H9 (cell line): Measurements from ENCODE around the gene CYSTM1. TPM values are rescaled to one million over a fixed set of nuclear protein-coding genes. Genes with fewer than 3 reads are reported as not detected.

Experiments used
- DNase-seq: peaks from one replicate; pipeline ENCODE4 v3.0.0-alpha.2; 2017
- H2AFZ ChIP-seq: one replicate; pipeline ENCODE4 v1.6.1; 2013; ENCODE audit warnings: mild to moderate bottlenecking, low read length, control low read depth, moderate library complexity
- H2AK5ac ChIP-seq: 2 replicates; pipeline ENCODE4 v1.6.1; 2013; ENCODE audit warnings: low read length, control low read depth, mixed read lengths; ENCODE audit not compliant: insufficient read length
- H2BK120ac ChIP-seq: one replicate; pipeline ENCODE4 v1.6.1; 2013; ENCODE audit warnings: low read depth, mild to moderate bottlenecking, low read length, control low read depth, inconsistent platforms; ENCODE audit not compliant: poor library complexity, severe bottlenecking
- H2BK12ac ChIP-seq: 2 replicates; pipeline ENCODE4 v1.6.1; 2013; ENCODE audit warnings: low read length, control low read depth, mixed read lengths, low read depth; ENCODE audit not compliant: insufficient read length
- H2BK15ac ChIP-seq: 2 replicates; pipeline ENCODE4 v1.6.1; 2013; ENCODE audit warnings: low read depth, low read length, control low read depth
- H2BK20ac ChIP-seq: one replicate; pipeline ENCODE4 v1.6.1; 2013; ENCODE audit warnings: low read depth, mild to moderate bottlenecking, low read length, control low read depth, inconsistent platforms; ENCODE audit not compliant: poor library complexity, severe bottlenecking
- H2BK5ac ChIP-seq: 2 replicates; pipeline ENCODE4 v1.6.1; 2013; ENCODE audit warnings: low read length, control low read depth, mixed read lengths; ENCODE audit not compliant: insufficient read length
- H3K14ac ChIP-seq: 2 replicates; pipeline ENCODE4 v1.6.1; 2013; ENCODE audit warnings: low read length, control low read depth; ENCODE audit not compliant: insufficient read depth
- H3K18ac ChIP-seq: 2 replicates; pipeline ENCODE4 v1.6.1; 2013; ENCODE audit warnings: low read depth, mild to moderate bottlenecking, mixed read lengths, low read length, control low read depth; ENCODE audit not compliant: insufficient read length
- H3K23ac ChIP-seq: 2 replicates; pipeline ENCODE4 v1.6.1; 2013; ENCODE audit warnings: low read length, control low read depth, mixed read lengths, low read depth; ENCODE audit not compliant: insufficient read length
- H3K23me2 ChIP-seq: 2 replicates; pipeline ENCODE4 v1.6.1; 2013; ENCODE audit warnings: low read depth, mild to moderate bottlenecking, mixed read lengths, low read length, control low read depth; ENCODE audit not compliant: insufficient read length, poor library complexity, severe bottlenecking
- H3K27ac ChIP-seq: 2 replicates; pipeline ENCODE4 v1.5.1; 2013; ENCODE audit warnings: low read length, control low read depth, mixed read lengths, low read depth; ENCODE audit not compliant: insufficient read length
- H3K27me3 ChIP-seq: 2 replicates; pipeline ENCODE4 v1.6.1; 2013; ENCODE audit warnings: low read length, control low read depth, inconsistent platforms; ENCODE audit not compliant: insufficient read depth
- H3K4ac ChIP-seq: 2 replicates; pipeline ENCODE4 v1.6.1; 2013; ENCODE audit warnings: low read depth, mild to moderate bottlenecking, control low read depth, inconsistent platforms, low read length, moderate library complexity
- H3K4me1 ChIP-seq: 2 replicates; pipeline ENCODE4 v1.6.1; 2013; ENCODE audit warnings: low read length, control low read depth, inconsistent platforms; ENCODE audit not compliant: insufficient read depth
- H3K4me2 ChIP-seq: 2 replicates; pipeline ENCODE4 v1.6.1; 2013; ENCODE audit warnings: low read length, control low read depth, mixed read lengths; ENCODE audit not compliant: insufficient read length, insufficient read depth
- H3K56ac ChIP-seq: 2 replicates; pipeline ENCODE4 v1.6.1; 2013; ENCODE audit warnings: low read depth, mild to moderate bottlenecking, mixed read lengths, low read length, control low read depth; ENCODE audit not compliant: insufficient read length
- H3K79me1 ChIP-seq: 2 replicates; pipeline ENCODE4 v1.6.1; 2013; ENCODE audit warnings: low read depth, mild to moderate bottlenecking, moderate library complexity, low read length, control low read depth, inconsistent platforms; ENCODE audit not compliant: insufficient read depth, poor library complexity, severe bottlenecking
- H3K79me2 ChIP-seq: 2 replicates; pipeline ENCODE4 v1.6.1; 2013; ENCODE audit warnings: low read length, control low read depth, inconsistent platforms; ENCODE audit not compliant: insufficient read depth
- H3K9ac ChIP-seq: 2 replicates; pipeline ENCODE4 v1.6.1; 2013; ENCODE audit warnings: low read length, control low read depth, mixed read lengths; ENCODE audit not compliant: insufficient read length; ENCODE audit errors: extremely low read depth
- H3K9me3 ChIP-seq: one replicate; pipeline ENCODE4 v1.6.1; 2013; ENCODE audit warnings: low read depth, low read length, inconsistent platforms; ENCODE audit not compliant: control insufficient read depth
- H3T11ph ChIP-seq: one replicate; pipeline ENCODE4 v1.6.1; 2013; ENCODE audit warnings: mild to moderate bottlenecking, low read length, control low read depth, inconsistent platforms
- H4K20me1 ChIP-seq: one replicate; pipeline ENCODE4 v1.6.1; 2013; ENCODE audit not compliant: control insufficient read depth, insufficient read length, insufficient read depth
- H4K5ac ChIP-seq: 2 replicates; pipeline ENCODE4 v1.6.1; 2013; ENCODE audit warnings: low read depth, mild to moderate bottlenecking, mixed read lengths, low read length, control low read depth; ENCODE audit not compliant: insufficient read length
- H4K8ac ChIP-seq: replicated peaks from 2 replicates; pipeline ENCODE4 v1.6.1; 2013; ENCODE audit warnings: low read length, control low read depth, mixed read lengths, low read depth; ENCODE audit not compliant: insufficient read length
- H4K91ac ChIP-seq: 2 replicates; pipeline ENCODE4 v1.6.1; 2013; ENCODE audit warnings: low read depth, mild to moderate bottlenecking, moderate library complexity, mixed read lengths, low read length, control low read depth; ENCODE audit not compliant: insufficient read length
- H3K27ac Mint-ChIP-seq, 3 experiments: 2 replicates in 2 of 3; 3 replicates in 1 of 3; pipeline ENCODE4 v1.8.0; 2020 to 2021; ENCODE audit warnings: mixed read lengths in 3 of 3, mild to moderate bottlenecking in 1 of 3, moderate library complexity in 1 of 3
- H3K27me3 Mint-ChIP-seq: 2 replicates; pipeline ENCODE4 v1.8.0; 2021; ENCODE audit warnings: low read depth, mild to moderate bottlenecking, moderate library complexity, mixed read lengths
- H3K36me3 Mint-ChIP-seq, 3 experiments: 2 replicates in 2 of 3; 3 replicates in 1 of 3; pipeline ENCODE4 v1.8.0; 2020 to 2021; ENCODE audit warnings: low read depth in 3 of 3, mixed read lengths in 3 of 3; ENCODE audit not compliant: insufficient read depth in 1 of 3
- H3K4me1 Mint-ChIP-seq, 2 experiments: 2 replicates each; pipeline ENCODE4 v1.8.0; 2020; ENCODE audit warnings: mixed read lengths in 2 of 2
- H3K4me3 Mint-ChIP-seq, 2 experiments: 2 replicates in 1 of 2; 3 replicates in 1 of 2; pipeline ENCODE4 v1.8.0; 2020 to 2021; ENCODE audit warnings: mild to moderate bottlenecking in 2 of 2, mixed read lengths in 2 of 2, moderate library complexity in 1 of 2
- H3K9me3 Mint-ChIP-seq, 2 experiments: 2 replicates in 1 of 2; 3 replicates in 1 of 2; pipeline ENCODE4 v1.8.0; 2020; ENCODE audit warnings: mild to moderate bottlenecking in 2 of 2, mixed read lengths in 2 of 2, moderate library complexity in 1 of 2
- CTCF ChIP-seq: fragments of 200-600 bp; sonication (generic); conservative IDR thresholded peaks from 3 replicates; pipeline ENCODE4 v1.8.0; 2021; ENCODE audit warnings: antibody characterized with exemption, mild to moderate bottlenecking
- WGBS: extraction: QIAGEN DNeasy Blood & Tissue Kit; methylation state at CpG from one replicate; pipeline ENCODE4 v1.1.7; 2013; ENCODE audit warnings: missing lambda C conversion rate, low lambda C conversion rate, mixed read lengths; ENCODE audit not compliant: insufficient read length; ENCODE audit errors: extremely low coverage; 5-methylcytosine and 5-hydroxymethylcytosine counted together
- total RNA-seq: library from RNA; stranded (reverse); gene quantifications from 2 replicates; pipeline ENCODE4 v1.2.1, GENCODE V29; 2021

CYSTM1 gene
- total RNA-seq, 1 experiment from 2014 or later, result 20.6 TPM

- no peaks in the 10 kb centered on the region for H3K9me3 ChIP-seq
- no peaks in the 10 kb centered on the region for H3K79me2 ChIP-seq
- H3K4me2 ChIP-seq, result no peak overlapping the region
- H2AK5ac ChIP-seq, result no peak overlapping the region
- TF ChIP-seq CTCF, result no peak
- H3K18ac ChIP-seq, result no peak overlapping the region
- no peak overlapping the region for H2BK120ac ChIP-seq
- Mint-ChIP-seq H3K36me3 (no peaks in the 10 kb centered on the region; a peak in 1 of 7 replicates), H3K9me3 (no peaks in the 10 kb centered on the region), H3K27me3 (no peaks in the 10 kb centered on the region), H3K27ac (no peak overlapping the region), H3K4me3 (no peak overlapping the region), H3K4me1 (peaks cover 3 to 5% of the 10 kb centered on the region in 2 experiments)
- no peak overlapping the region for H2BK5ac ChIP-seq
- H3K27me3 ChIP-seq, result no peaks in the 10 kb centered on the region
- H3K23me2 ChIP-seq, result no peaks in the 10 kb centered on the region
- no peak overlapping the region for H3K56ac ChIP-seq
- H2BK20ac ChIP-seq, result no peak overlapping the region
- no peak overlapping the region for H2AFZ ChIP-seq
- no peak overlapping the region for H3K14ac ChIP-seq
- no peak overlapping the region for H2BK15ac ChIP-seq
- no peak overlapping the region for H3K9ac ChIP-seq
- H3T11ph ChIP-seq, result no peak overlapping the region
- H3K79me1 ChIP-seq, result no peaks in the 10 kb centered on the region
- no peak for DNase-seq
- no peak overlapping the region for H3K4ac ChIP-seq
- no peak overlapping the region for H4K8ac ChIP-seq
- H2BK12ac ChIP-seq, result no peak overlapping the region
- WGBS, result no CpG with 5 or more reads among the region's 11 CpGs
- no peaks in the 10 kb centered on the region for H4K20me1 ChIP-seq
- no peak overlapping the region for H3K27ac ChIP-seq
- H3K4me1 ChIP-seq, result no peaks in the 10 kb centered on the region
- no peak overlapping the region for H3K23ac ChIP-seq
- H4K5ac ChIP-seq, result no peak overlapping the region
- H4K91ac ChIP-seq, result no peak overlapping the region
Measured at GRCh38 chr5:140235791-140236551, 61.0 kb downstream of the CYSTM1 start.
